Aorta (tissue), 5 donors: ENCODE data around the gene SPHKAP. TPM values are rescaled to one million over a fixed set of nuclear protein-coding genes. Genes with fewer than 3 reads are reported as not detected.
"Not testable (repeated sequence)": the region's sequence is repeated elsewhere in the genome, so short reads cannot be mapped to it uniquely, and the experiment has no call there.

ENCODE experiments used
- ATAC-seq: fragments of 200-7000 bp; cut with Tn5 transposase; one replicate; pipeline ENCODE4 v1.9.1; 2022; ENCODE audit warnings: moderate library complexity; ENCODE audit not compliant: low FRiP score
- DNase-seq, 2 donors: peaks; one replicate each; pipeline ENCODE4 v3.0.0-alpha.2; 2020
- H3K27ac ChIP-seq, 2 donors: one replicate each; pipeline ENCODE4 v1.5.1; 2013; ENCODE audit warnings: low read length in 2 of 2, mild to moderate bottlenecking in 2 of 2, moderate library complexity in 2 of 2, control low read depth in 1 of 2, inconsistent platforms in 1 of 2, low read depth in 1 of 2
- H3K27me3 ChIP-seq, 2 donors: one replicate each; pipeline ENCODE4 v1.6.1; 2013; ENCODE audit warnings: control low read depth in 1 of 2, low read length in 1 of 2, mild to moderate bottlenecking in 1 of 2, moderate library complexity in 1 of 2; ENCODE audit not compliant: insufficient read depth in 2 of 2, control insufficient read depth in 1 of 2
- H3K36me3 ChIP-seq, 2 donors: one replicate each; pipeline ENCODE4 v1.6.1; 2013; ENCODE audit warnings: control low read depth in 1 of 2, low read length in 1 of 2, mild to moderate bottlenecking in 1 of 2; ENCODE audit not compliant: insufficient read depth in 2 of 2, control insufficient read depth in 1 of 2
- H3K4me1 ChIP-seq, 2 donors: one replicate each; pipeline ENCODE4 v1.6.1; 2013; ENCODE audit warnings: low read length in 2 of 2, control low read depth in 1 of 2, mild to moderate bottlenecking in 1 of 2, moderate library complexity in 1 of 2; ENCODE audit not compliant: insufficient read depth in 2 of 2, control insufficient read depth in 1 of 2
- H3K4me3 ChIP-seq, 2 donors: one replicate each; pipeline ENCODE4 v1.5.1; 2013; ENCODE audit warnings: low read length in 2 of 2, control low read depth in 1 of 2, mild to moderate bottlenecking in 1 of 2
- H3K9me3 ChIP-seq: one replicate; pipeline ENCODE4 v1.6.1; 2013; ENCODE audit warnings: mild to moderate bottlenecking, low read length; ENCODE audit not compliant: control insufficient read depth
- WGBS, 2 donors: extraction: QIAGEN DNeasy Blood & Tissue Kit; methylation state at CpG; one replicate each; pipeline ENCODE4 v1.1.7; 2013; 5-methylcytosine and 5-hydroxymethylcytosine counted together
- intact Hi-C, 2 donors: fragments of 100-400 bp; cut with DNase I; formaldehyde crosslinking; loops; one replicate each; pipeline versions ENCODE4 v1.14.2 to v1.15.0; 2022
- polyA plus RNA-seq, 2 donors: library from polyadenylated mRNA; stranded (reverse); fragments of 200-250 nt; gene quantifications; one replicate each; pipeline ENCODE4 v1.2.3, GENCODE V29; 2013
- total RNA-seq, 2 donors: library from RNA; stranded (reverse); fragmentation: NEBNext Ultra II Directional; extraction: Animal tissue kit (Norgen Biotek cat#: 25700); gene quantifications; one replicate each; pipeline ENCODE4 v1.2.1, GENCODE V29; 2021
- donor health status: healthy with polysubstance abuse.
- donor health status: Bipolar disorder and iron deficiency.
- donor health status: DM: no; HTN: no; CAD: no.
- donor health status: DM: no; HTN: no; CAD: no.
- donor health status: DM: yes; HTN: yes; CAD: no.

Gene SPHKAP
- total and polyA plus RNA-seq, 4 donors: 0.18 TPM; not detected in 3

DNA sequence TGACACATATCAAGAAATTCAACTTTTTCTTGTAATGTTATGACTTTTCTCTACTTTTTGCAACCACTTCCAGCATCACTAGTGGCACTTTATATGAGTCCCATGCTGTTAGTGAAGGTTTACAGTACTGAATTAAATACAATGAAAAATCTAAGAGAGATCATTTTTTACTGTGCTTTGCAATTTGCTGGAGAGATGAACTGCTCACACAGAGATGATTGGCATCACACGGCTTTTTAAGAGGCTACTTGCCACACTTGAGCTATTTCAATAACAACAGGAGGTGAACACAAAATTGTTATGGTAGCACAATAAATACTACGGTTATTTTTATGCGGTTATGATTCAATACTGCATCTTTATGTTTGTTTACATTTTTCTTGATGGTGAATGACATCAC is 221.2 kb downstream of the SPHKAP start:
- no peak overlapping the region for H3K4me3 ChIP-seq
- WGBS, 2 donors: 83 to 87% methylated on average over 3 of the region's 3 CpGs
- ATAC-seq: no peak

DNA sequence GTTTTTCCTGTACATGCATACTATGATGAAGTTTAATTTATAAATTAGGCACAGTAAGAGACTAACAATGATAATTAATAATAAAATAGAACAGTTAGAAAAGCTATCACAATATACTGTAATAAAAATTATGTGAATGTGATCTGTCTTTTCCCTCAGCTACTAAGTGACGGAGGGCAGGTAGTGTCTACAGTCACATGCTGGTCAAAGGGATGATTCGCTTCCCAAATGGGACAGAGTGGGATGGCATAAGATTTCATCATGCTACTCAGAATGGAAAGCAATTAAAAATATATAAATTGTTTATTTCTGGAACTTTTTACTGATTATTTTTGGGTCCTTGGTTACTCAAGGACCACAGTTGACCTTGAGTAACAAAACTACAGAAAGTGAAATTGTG is 238.5 kb downstream of the SPHKAP start:
- H3K27me3 ChIP-seq: no peaks in the 10 kb centered on the region
- intact Hi-C loops: no loop called here
- ATAC-seq (no peak), DNase-seq (no peak)
- H3K4me1 ChIP-seq: no peaks in the 10 kb centered on the region
- H3K36me3 ChIP-seq: no peaks in the 10 kb centered on the region
- peaks cover 1% of the 10 kb centered on the region for H3K9me3 ChIP-seq
- H3K27ac ChIP-seq: no peak overlapping the region
- H3K4me3 ChIP-seq: no peak overlapping the region
- WGBS, 2 donors: 65 to 68% methylated on average over 2 of the region's 2 CpGs

More for the DNA sequence above, 221.2 kb downstream of the SPHKAP start:
- no peaks in the 10 kb centered on the region for H3K36me3 ChIP-seq
- no peak for DNase-seq
- intact Hi-C loops: no loop called here
- H3K27me3 ChIP-seq: no peaks in the 10 kb centered on the region
- H3K9me3 ChIP-seq: peaks cover 4% of the 10 kb centered on the region
- H3K4me1 ChIP-seq: no peaks in the 10 kb centered on the region
- H3K27ac ChIP-seq: no peak overlapping the region

DNA sequence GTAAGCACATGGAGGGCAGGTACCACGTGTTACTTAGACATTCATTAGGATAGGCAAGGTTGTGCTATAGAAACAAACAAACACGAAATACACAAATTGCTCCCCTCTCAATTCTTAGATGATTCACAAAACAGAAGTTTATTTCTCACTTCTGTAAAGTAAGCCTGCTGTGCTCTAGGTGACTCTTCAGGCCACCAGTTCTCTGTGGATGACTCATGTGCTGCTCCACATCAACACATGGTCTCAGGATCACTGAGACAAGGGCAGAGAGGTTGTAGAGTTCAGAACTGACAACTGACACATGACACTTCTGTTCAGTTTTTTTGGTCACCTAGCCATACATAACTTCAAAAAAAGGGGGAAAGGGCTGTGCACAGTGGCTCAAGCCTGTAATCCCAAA is 239.5 kb downstream of the SPHKAP start:
- 74 to 75% methylated on average over 2 of the region's 2 CpGs for WGBS, 2 donors
- Histone ChIP-seq H3K4me1 (no peaks in the 10 kb centered on the region), H3K27ac (no peak overlapping the region), H3K27me3 (no peaks in the 10 kb centered on the region), H3K4me3 (no peak overlapping the region), H3K9me3 (peaks cover 2% of the 10 kb centered on the region), H3K36me3 (no peaks in the 10 kb centered on the region)
- intact Hi-C loops: no loop called here
- ATAC-seq: no peak
- DNase-seq: no peak

DNA sequence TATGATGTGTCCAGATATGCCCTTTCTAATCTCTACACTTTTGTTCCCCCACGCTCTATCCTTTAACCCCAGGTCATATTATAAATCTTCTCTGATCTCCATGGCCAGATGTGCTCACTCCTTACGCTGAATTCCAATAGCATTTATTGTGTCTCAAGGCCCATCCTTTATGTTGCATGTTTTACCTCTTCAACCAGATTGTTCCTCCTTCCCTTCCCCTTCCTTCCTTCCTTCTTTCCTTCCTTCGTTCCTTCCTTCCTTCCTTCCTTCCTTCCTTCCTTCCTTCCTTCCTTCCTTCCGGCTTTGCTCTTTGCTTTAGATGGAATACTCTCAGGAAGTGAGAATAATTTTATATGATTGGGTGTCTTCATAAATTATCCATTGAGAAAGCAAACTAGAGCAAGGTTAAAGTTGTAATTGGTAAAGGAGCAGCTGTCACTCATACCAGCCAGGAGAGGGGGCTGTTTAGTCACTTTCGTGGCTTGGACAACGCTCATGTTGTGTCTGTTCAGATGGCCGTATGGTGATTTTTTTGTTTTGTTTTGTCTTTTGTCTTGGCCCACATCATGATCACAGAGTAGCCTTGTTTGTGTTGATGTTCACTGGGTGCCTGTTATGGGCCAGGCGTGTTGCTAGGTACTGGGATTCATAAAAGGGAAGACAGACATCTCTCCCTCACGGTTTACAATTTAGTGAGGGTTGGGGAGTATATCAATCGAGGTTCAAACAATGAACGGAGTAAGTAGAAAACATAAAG is 242.0 kb downstream of the SPHKAP start:
- Histone ChIP-seq H3K4me3 (no peak overlapping the region), H3K27ac (no peak overlapping the region), H3K9me3 (peaks cover 4% of the 10 kb centered on the region), H3K36me3 (no peaks in the 10 kb centered on the region), H3K27me3 (no peaks in the 10 kb centered on the region), H3K4me1 (no peaks in the 10 kb centered on the region)
- DNase-seq (no peak), ATAC-seq (no peak)
- 40 to 51% methylated on average over 11 of the region's 11 CpGs for WGBS, 2 donors
- intact Hi-C loops: no loop called here

DNA sequence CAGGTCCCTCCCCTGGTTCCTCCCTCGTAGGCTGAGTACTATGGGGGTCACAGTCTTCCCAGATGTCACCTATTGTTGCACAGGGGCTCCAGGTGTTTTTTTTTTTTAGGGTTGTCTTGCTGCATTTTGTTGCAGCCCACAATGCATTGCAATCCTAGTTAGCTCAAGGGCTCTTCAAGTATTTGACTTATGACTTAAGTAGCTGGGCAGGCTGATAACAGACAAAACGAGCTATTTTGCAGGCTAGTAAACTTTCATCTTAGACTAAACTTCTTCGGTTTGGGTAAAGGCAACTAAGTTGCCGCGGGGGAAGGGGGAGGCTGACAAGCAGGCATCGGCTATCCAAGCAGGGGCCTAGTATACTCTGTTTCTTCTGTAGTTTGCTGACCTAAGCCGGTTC is 245.2 kb downstream of the SPHKAP start:
- intact Hi-C loops, ATAC-seq, H3K9me3 ChIP-seq, H3K4me1 ChIP-seq, H3K27ac ChIP-seq, DNase-seq, H3K4me3 ChIP-seq, H3K27me3 ChIP-seq, H3K36me3 ChIP-seq: not testable (repeated sequence)
- 74 to 84% methylated on average over 7 of the region's 7 CpGs for WGBS, 2 donors

DNA sequence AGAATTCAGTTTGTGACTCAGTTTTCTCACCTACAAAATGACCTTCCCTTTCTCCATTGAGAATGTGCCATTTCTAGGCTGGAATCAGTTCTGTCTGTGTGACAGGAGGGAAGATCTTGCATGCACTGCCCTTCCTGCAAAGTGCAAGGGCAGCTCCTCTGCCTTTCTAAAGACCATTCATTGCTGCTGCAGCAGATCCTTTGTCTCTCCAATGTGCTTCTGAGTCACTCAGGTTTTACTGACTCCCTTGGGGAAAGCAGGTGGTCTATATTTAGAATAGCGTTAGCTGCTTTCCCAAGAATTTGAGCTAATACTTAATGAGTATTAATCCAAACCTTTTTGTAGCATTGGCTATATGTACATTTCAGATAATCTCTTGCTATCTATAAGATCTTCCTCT is 247.6 kb downstream of the SPHKAP start:
- DNase-seq: no peak
- intact Hi-C loops: no loop called here
- WGBS, 2 donors: 21 to 27% methylated on average over 1 of the region's 1 CpG
- H3K27ac ChIP-seq: no peak overlapping the region
- no peaks in the 10 kb centered on the region for H3K27me3 ChIP-seq
- no peaks in the 10 kb centered on the region for H3K4me1 ChIP-seq
- H3K36me3 ChIP-seq: no peaks in the 10 kb centered on the region
- no peak for ATAC-seq
- peaks cover 3% of the 10 kb centered on the region for H3K9me3 ChIP-seq
- no peak overlapping the region for H3K4me3 ChIP-seq

DNA sequence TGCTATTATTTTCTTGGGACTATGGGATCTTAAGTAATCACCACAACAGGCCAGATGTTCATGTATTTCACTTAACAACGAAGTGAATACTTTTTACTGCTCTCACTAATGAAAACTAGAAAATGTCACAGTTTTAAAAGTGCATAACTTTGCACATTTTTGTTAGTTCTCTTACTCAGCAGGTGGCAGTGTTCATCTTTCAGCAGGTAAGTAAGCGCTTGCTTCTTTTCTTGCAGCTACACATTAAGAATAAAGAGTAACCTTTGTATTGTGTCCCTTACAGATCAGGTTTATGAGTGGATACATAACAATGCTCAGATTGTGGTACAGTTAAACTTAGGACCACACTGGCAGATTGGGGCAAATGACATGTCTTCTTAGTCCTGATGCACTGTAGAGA is 249.1 kb downstream of the SPHKAP start:
- Histone ChIP-seq H3K4me3 (no peak overlapping the region), H3K4me1 (no peaks in the 10 kb centered on the region), H3K27ac (no peak overlapping the region), H3K36me3 (no peaks in the 10 kb centered on the region), H3K9me3 (peaks cover 1% of the 10 kb centered on the region), H3K27me3 (no peaks in the 10 kb centered on the region)
- ATAC-seq: no peak
- WGBS, 2 donors: 71 to 75% methylated on average over 2 of the region's 2 CpGs
- intact Hi-C loops: no loop called here
- DNase-seq: no peak

DNA sequence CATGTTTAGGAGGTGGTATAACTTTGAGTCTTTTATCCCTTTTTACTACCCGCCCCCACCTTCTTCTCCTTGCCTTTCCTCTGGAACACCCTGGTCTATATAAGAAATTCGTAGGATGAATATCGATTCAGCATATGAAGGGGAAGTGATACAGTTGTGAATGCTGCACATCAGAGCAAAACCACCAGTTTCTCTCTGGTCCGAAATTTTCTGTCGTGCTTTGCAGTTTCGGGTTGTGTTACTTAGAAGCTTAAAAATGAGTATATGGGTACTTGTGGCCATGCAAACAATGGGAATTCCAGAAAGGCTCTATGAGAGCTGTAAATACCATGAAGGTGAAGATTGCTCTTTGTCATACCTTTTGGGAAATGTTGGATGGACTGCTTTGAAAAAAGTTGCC is 249.5 kb downstream of the SPHKAP start:
- ATAC-seq (no peak), DNase-seq (no peak)
- Histone ChIP-seq H3K27ac (no peak overlapping the region), H3K9me3 (peaks cover 1% of the 10 kb centered on the region), H3K4me1 (no peaks in the 10 kb centered on the region), H3K4me3 (no peak overlapping the region), H3K36me3 (no peaks in the 10 kb centered on the region), H3K27me3 (no peaks in the 10 kb centered on the region)
- 87 to 90% methylated on average over 6 of the region's 6 CpGs for WGBS, 2 donors
- intact Hi-C loops: no loop called here
